Spleen (tissue), 11 donors: Measurements from ENCODE around the gene CFLAR. TPM values are rescaled to one million over a fixed set of nuclear protein-coding genes. Genes with fewer than 3 reads are reported as not detected.

Experiments
- DNase-seq: peaks from one replicate; pipeline ENCODE4 v3.0.0-alpha.2; 2020
- H3K27ac ChIP-seq, 8 donors: fragments of 200-600 bp; sonication (generic) in 7 of 8; 1 replicate in 4 of 8; 2 replicates in 4 of 8; pipeline versions ENCODE4 v1.5.0 to v1.8.0; 2016 to 2021; ENCODE audit warnings: inconsistent platforms in 4 of 8, mild to moderate bottlenecking in 4 of 8, moderate library complexity in 1 of 8
- H3K27me3 ChIP-seq, 7 donors: fragments of 200-600 bp; sonication (generic) in 6 of 7; replicated peaks in 1 of 7; 1 replicate in 4 of 7; 2 replicates in 3 of 7; pipeline versions ENCODE4 v1.5.0 to v1.8.0; 2016 to 2021; ENCODE audit warnings: inconsistent platforms in 3 of 7, mild to moderate bottlenecking in 1 of 7
- H3K36me3 ChIP-seq, 6 donors: fragments of 200-600 bp; sonication (generic) in 5 of 6; 1 replicate in 4 of 6; 2 replicates in 2 of 6; pipeline versions ENCODE4 v1.5.0 to v1.8.0; 2016 to 2021; ENCODE audit warnings: inconsistent platforms in 2 of 6
- H3K4me1 ChIP-seq, 6 donors: fragments of 200-600 bp; sonication (generic) in 5 of 6; 1 replicate in 3 of 6; 2 replicates in 3 of 6; pipeline versions ENCODE4 v1.5.0 to v1.8.0; 2016 to 2021; ENCODE audit warnings: inconsistent platforms in 3 of 6
- H3K4me3 ChIP-seq, 8 donors: fragments of 200-600 bp; sonication (generic) in 7 of 8; 1 replicate in 4 of 8; 2 replicates in 4 of 8; pipeline versions ENCODE4 v1.5.0 to v1.8.0; 2016 to 2021; ENCODE audit warnings: inconsistent platforms in 4 of 8, mild to moderate bottlenecking in 4 of 8, moderate library complexity in 2 of 8
- H3K9me3 ChIP-seq, 8 donors: fragments of 200-600 bp; sonication (generic) in 7 of 8; 1 replicate in 4 of 8; 2 replicates in 4 of 8; pipeline versions ENCODE4 v1.5.0 to v1.8.0; 2016 to 2021; ENCODE audit warnings: inconsistent platforms in 4 of 8
- POLR2A ChIP-seq, 3 donors: fragments of 450-650 bp; IDR thresholded peaks; one replicate each; pipeline ENCODE4 v1.5.1; 2017; ENCODE audit warnings: antibody characterized with exemption in 3 of 3, mild to moderate bottlenecking in 1 of 3
- POLR2AphosphoS5 ChIP-seq, 3 donors: sonication (generic); formaldehyde crosslinking; IDR thresholded peaks; one replicate each; pipeline ENCODE4 v1.5.1; 2017; ENCODE audit warnings: antibody characterized with exemption in 3 of 3
- WGBS, 5 donors: extraction: QIAGEN DNeasy Blood & Tissue Kit in 3 of 5; methylation state at CpG; one replicate each; pipeline versions ENCODE4 v1.1.5 to v1.1.7; 2013 to 2018; 5-methylcytosine and 5-hydroxymethylcytosine counted together
- intact Hi-C: fragments of 100-400 bp; cut with DNase I; formaldehyde crosslinking; loops from one replicate; pipeline ENCODE4 v1.15.0; 2023; ENCODE audit warnings: low total_unique reads
- polyA plus RNA-seq, 3 donors: library from polyadenylated mRNA; stranded (reverse); fragments of 200-250 nt; gene quantifications; one replicate each; pipeline ENCODE4 v1.2.1, GENCODE V29; 2013
- total RNA-seq, 7 donors: library from RNA; depleted of rRNA in 3 of 7; stranded (reverse); fragments of >200 nt in 3 of 7; fragmentation: NEBNext Ultra II Directional in 4 of 7; extraction: Animal tissue kit (Norgen Biotek cat#: 25700) in 4 of 7; gene quantifications; one replicate each; pipeline versions ENCODE4 v1.1.0 to v1.2.1, GENCODE V29; 2016 to 2021
- TF ChIP-seq, protein P1 (sequence below), 11 experiments: fragments of 200-600 bp in 7 of 11; fragments of 450-650 bp in 4 of 11; sonication (generic) in 4 of 11; IDR thresholded peaks in 8 of 11; conservative IDR thresholded peaks in 3 of 11; 1 replicate in 7 of 11; 2 replicates in 4 of 11; pipeline versions ENCODE4 v1.4.0 to v1.8.0; 2016 to 2021; ENCODE audit warnings: antibody characterized with exemption in 11 of 11, inconsistent platforms in 4 of 11, mild to moderate bottlenecking in 1 of 11
- donor health status: healthy with polysubstance abuse.
- donor health status: DM: no; HTN: no; CAD: no; lungs with moderate emphysema.
- donor health status: DM: no; HTN: no; CAD: no.
- donor health status: Bipolar disorder and iron deficiency.
- donor health status: healthy.
- donor health status: DM: no; HTN: no; CAD: no.
- donor health status: DM: yes; HTN: yes; CAD: no.

Gene CFLAR
- total and polyA plus RNA-seq, 10 donors = 64.0 to 511 (median 360) TPM

DNA sequence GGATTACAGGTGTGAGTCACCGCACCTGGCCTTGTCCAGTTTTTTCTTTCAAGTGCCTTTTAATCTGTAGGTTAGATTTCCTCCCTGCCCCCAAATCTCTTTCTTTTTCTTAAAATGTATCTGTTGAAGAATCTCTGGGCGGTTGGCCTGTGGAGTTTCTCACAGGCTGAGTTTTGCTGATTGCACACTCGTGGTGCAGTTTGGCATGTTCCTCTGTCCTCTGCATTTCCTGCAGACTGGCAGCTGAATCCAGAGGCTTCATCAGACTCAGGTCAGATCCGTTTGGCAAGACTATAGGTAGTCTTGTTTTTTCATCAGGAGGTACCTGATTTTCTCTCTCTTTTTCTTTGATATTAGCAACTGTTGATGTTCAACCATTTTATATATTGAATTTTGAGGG lies 72.5 kb downstream of the CFLAR start:
- Histone ChIP-seq H3K27me3 (no peaks in the 10 kb centered on the region), H3K27ac (peak overlapping the region in 4 of 8 donors; percentile 21 to 88 (median 83)), H3K4me3 (no peak overlapping the region), H3K9me3 (no peaks in the 10 kb centered on the region), H3K4me1 (peaks cover 38 to 99% (median 90%) of the 10 kb centered on the region in 6 donors), H3K36me3 (peaks cover 0 to 67% (median 24%) of the 10 kb centered on the region in 6 donors)
- intact Hi-C loops = no loop called here
- no peak for DNase-seq
- 82 to 88% (median 87%) methylated on average over 4 of the region's 4 CpGs for WGBS, 5 donors
- TF ChIP-seq POLR2A (IDR thresholded peaks at IDR 0.05) (no peak), POLR2AphosphoS5 (IDR thresholded peaks at IDR 0.05) (no peak)
- TF ChIP-seq, protein P1, sequence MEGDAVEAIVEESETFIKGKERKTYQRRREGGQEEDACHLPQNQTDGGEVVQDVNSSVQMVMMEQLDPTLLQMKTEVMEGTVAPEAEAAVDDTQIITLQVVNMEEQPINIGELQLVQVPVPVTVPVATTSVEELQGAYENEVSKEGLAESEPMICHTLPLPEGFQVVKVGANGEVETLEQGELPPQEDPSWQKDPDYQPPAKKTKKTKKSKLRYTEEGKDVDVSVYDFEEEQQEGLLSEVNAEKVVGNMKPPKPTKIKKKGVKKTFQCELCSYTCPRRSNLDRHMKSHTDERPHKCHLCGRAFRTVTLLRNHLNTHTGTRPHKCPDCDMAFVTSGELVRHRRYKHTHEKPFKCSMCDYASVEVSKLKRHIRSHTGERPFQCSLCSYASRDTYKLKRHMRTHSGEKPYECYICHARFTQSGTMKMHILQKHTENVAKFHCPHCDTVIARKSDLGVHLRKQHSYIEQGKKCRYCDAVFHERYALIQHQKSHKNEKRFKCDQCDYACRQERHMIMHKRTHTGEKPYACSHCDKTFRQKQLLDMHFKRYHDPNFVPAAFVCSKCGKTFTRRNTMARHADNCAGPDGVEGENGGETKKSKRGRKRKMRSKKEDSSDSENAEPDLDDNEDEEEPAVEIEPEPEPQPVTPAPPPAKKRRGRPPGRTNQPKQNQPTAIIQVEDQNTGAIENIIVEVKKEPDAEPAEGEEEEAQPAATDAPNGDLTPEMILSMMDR (IDR thresholded peaks at IDR 0.05 in 8 of 11, conservative IDR thresholded peaks at IDR 0.05 in 3 of 11) = no peak

DNA sequence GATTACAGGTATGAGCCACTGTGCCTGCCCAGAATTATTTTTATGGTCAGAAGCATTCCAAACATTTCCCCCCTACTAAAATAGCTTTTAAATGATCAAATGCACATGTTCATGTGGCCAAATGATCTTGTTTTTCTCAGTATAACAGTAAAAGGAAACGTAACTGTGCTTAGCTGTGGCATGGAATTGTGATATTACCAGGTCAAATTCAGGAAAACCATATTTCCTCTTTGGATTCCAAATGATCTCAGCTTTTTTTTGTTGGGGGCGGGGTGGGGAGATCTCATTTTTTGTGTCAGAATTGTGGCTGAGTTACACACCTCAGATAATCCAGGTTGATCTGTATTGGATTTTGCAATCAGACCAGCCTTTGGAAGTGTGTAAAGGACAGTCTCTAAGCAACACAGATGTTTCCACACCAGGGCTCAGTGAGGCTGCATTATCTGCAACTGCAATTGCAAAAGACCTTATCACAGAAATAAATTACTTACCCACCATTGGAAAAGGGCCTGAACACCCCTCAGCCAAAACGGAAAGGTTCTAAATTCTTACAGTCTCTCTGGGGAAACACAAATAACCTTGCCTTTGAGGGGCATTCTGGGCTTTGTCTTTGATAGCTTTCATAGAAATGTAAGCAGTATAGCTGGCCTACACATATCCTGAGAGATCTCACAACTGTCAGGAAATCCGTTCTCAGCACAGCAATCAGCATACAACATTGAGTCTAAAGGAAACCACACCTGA lies 75.3 kb downstream of the CFLAR start:
- no peak for DNase-seq
- WGBS, 5 donors = 17 to 33% (median 24%) methylated on average over 4 of the region's 4 CpGs
- Histone ChIP-seq H3K4me1 (peaks cover 40 to 99% (median 88%) of the 10 kb centered on the region in 6 donors), H3K4me3 (peak overlapping the region in 1 of 8 donors; percentile 44), H3K9me3 (no peaks in the 10 kb centered on the region), H3K36me3 (peaks cover 0 to 88% (median 32%) of the 10 kb centered on the region in 6 donors), H3K27ac (peak overlapping the region; percentile 37 to 88 (median 80)), H3K27me3 (no peaks in the 10 kb centered on the region)
- intact Hi-C loops = no loop called here
- no peak for TF ChIP-seq POLR2A (IDR thresholded peaks at IDR 0.05)
- TF ChIP-seq POLR2AphosphoS5 (IDR thresholded peaks at IDR 0.05) = peak in 1 of 3 donors; percentile 7

DNA sequence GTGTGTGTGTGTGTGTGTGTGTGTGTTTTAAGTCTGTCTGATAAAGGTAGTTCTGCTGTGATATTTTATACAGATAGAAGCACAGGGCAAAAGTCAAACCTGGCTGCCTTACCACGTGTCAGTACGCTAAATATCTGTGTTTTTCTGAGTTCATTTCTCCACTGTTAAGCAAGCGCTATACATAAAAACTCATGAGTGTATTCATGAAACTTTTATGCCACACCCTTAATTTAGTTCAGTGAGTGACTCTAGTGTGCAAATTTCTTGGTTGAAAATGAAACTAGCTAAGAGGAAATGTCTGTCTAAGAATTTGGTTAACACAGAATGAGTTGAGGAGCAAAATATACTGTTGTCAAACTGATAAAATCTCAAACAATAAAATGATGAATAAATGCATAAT lies 78.1 kb downstream of the CFLAR start:
- 29 to 48% (median 42%) methylated on average over 3 of the region's 3 CpGs for WGBS, 5 donors
- no peak for DNase-seq
- H3K27ac ChIP-seq = peak overlapping the region in 7 of 8 donors; percentile 30 to 88 (median 73)

DNA sequence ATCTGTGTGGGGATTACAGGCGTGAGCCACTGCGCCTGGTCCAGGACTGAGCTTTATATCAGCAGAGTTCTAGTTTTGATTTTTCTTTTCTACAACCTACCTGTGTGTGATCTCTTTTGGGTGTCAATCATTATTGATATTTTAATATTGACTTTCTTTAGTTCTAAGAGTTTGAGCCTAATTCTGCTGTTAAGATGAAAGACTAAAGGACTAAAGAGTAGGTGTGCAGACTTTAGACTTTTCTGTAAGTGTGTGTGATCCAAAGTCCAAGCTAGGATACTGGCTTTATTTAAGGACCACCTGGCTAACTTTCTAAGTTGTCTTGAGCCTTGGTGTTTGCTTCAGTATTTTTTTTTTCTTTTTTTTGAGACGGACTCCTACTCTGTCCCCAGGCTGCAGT lies 79.4 kb downstream of the CFLAR start:
- 67 to 94% (median 91%) methylated on average over 3 of the region's 3 CpGs for WGBS, 5 donors
- intact Hi-C loops = no loop called here
- peak overlapping the region in 7 of 8 donors; percentile 17 to 88 (median 73) for H3K27ac ChIP-seq

More for the DNA sequence above, 78.1 kb downstream of the CFLAR start:
- intact Hi-C loops = no loop called here
- H3K27me3 ChIP-seq = no peaks in the 10 kb centered on the region
- TF ChIP-seq, protein P1 (IDR thresholded peaks at IDR 0.05 in 8 of 11, conservative IDR thresholded peaks at IDR 0.05 in 3 of 11) = no peak
- TF ChIP-seq POLR2A (IDR thresholded peaks at IDR 0.05) = no peak
- no peak for TF ChIP-seq POLR2AphosphoS5 (IDR thresholded peaks at IDR 0.05)
- peaks cover 39 to 89% (median 71%) of the 10 kb centered on the region in 6 donors for H3K4me1 ChIP-seq
- no peak overlapping the region for H3K4me3 ChIP-seq
- no peaks in the 10 kb centered on the region for H3K9me3 ChIP-seq
- peaks cover 0 to 88% (median 29%) of the 10 kb centered on the region in 6 donors for H3K36me3 ChIP-seq

More for the DNA sequence above, 79.4 kb downstream of the CFLAR start:
- Histone ChIP-seq H3K4me1 (peaks cover 37 to 78% (median 61%) of the 10 kb centered on the region in 6 donors), H3K4me3 (no peak overlapping the region), H3K27me3 (no peaks in the 10 kb centered on the region), H3K9me3 (no peaks in the 10 kb centered on the region), H3K36me3 (peaks cover 0 to 88% (median 37%) of the 10 kb centered on the region in 6 donors)
- TF ChIP-seq, protein P1 (IDR thresholded peaks at IDR 0.05 in 8 of 11, conservative IDR thresholded peaks at IDR 0.05 in 3 of 11) = no peak
- TF ChIP-seq POLR2AphosphoS5 (IDR thresholded peaks at IDR 0.05) = no peak
- no peak for TF ChIP-seq POLR2A (IDR thresholded peaks at IDR 0.05)
- DNase-seq = no peak
